B cell (primary cell): ENCODE data around the gene NDOR1.

Experiments used
- CTCF ChIP-seq: fragments of 200-600 bp; IDR thresholded peaks from one replicate; pipeline ENCODE4 v1.8.0; 2022; ENCODE audit warnings: antibody characterized with exemption, mild to moderate bottlenecking
- EZH2 ChIP-seq: IDR thresholded peaks from 2 replicates; pipeline ENCODE4 v1.6.1; 2012; ENCODE audit warnings: borderline replicate concordance, low read depth, mild to moderate bottlenecking, moderate library complexity, low read length; ENCODE audit not compliant: insufficient read depth, poor library complexity, severe bottlenecking

- peak; percentile 82 for TF ChIP-seq CTCF
- no peak for TF ChIP-seq EZH2
Measured at GRCh38 chr9:137227054-137227852, 21.8 kb downstream of the NDOR1 start, which contains the start of gene RNF224.
